Activated CD8-positive, alpha-beta memory T cell treated with anti-CD3 and anti-CD28 coated beads, Interleukin-2, amount 50 U/mL, for 4 hours (primary cell): ENCODE measurements around the gene HACE1.
"Not testable (repeated sequence)": the region's sequence is repeated elsewhere in the genome, so short reads cannot be mapped to it uniquely, and the experiment has no call there.

Source experiments
- DNase-seq: peaks from one replicate; pipeline ENCODE4 v3.0.0-alpha.2; 2020

HACE1 gene, protein sequence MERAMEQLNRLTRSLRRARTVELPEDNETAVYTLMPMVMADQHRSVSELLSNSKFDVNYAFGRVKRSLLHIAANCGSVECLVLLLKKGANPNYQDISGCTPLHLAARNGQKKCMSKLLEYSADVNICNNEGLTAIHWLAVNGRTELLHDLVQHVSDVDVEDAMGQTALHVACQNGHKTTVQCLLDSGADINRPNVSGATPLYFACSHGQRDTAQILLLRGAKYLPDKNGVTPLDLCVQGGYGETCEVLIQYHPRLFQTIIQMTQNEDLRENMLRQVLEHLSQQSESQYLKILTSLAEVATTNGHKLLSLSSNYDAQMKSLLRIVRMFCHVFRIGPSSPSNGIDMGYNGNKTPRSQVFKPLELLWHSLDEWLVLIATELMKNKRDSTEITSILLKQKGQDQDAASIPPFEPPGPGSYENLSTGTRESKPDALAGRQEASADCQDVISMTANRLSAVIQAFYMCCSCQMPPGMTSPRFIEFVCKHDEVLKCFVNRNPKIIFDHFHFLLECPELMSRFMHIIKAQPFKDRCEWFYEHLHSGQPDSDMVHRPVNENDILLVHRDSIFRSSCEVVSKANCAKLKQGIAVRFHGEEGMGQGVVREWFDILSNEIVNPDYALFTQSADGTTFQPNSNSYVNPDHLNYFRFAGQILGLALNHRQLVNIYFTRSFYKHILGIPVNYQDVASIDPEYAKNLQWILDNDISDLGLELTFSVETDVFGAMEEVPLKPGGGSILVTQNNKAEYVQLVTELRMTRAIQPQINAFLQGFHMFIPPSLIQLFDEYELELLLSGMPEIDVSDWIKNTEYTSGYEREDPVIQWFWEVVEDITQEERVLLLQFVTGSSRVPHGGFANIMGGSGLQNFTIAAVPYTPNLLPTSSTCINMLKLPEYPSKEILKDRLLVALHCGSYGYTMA

DNA sequence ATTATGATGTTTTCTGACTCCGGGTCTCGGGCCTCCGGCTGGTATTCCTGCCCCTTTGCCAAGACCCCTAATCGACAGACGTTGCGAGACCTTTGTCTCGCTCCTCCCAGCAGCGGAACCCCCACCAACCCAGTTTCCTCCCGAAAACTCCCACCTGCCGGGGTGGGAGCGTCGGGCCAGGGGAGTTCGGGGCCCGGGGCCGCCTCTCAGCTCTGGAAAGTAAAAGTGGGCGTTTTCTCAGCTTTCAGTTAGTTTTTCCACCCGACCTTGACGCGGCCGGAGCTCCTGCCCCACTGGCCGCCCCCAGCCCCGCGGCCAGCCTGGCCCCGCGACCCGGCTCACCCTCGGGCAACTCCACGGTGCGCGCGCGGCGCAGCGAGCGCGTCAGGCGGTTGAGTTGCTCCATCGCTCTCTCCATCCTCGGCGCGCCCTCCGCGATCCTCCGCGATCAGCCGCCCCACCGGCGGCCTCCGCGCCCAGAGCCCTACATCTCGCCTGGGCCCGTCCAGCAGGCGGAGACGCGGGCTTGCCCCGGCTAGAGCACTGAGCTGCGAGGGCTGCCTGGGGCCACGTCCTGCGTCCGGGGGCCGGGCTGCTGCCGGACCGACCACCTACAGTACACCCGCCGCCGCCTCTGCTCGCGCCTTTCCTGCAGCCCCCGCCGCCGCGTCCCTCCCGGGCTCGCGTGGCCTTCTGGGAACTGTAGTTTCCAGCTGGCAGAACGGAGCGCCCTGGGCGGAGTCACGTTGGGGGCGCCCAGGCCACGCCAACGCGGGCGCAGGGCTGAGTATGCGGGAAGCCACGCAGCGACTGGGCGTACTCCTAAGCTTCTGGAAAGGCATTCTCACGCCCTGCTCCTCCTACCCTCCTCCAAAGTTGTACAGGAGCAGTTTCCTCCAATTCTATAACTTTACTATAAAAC, at the start of gene HACE1:
Gene HACE1 (minus strand): TSS at position 695 of the 922 bp plus-strand sequence. CDS start 277 bp downstream, at position 418.
- peak; percentile 90 for DNase-seq

DNA sequence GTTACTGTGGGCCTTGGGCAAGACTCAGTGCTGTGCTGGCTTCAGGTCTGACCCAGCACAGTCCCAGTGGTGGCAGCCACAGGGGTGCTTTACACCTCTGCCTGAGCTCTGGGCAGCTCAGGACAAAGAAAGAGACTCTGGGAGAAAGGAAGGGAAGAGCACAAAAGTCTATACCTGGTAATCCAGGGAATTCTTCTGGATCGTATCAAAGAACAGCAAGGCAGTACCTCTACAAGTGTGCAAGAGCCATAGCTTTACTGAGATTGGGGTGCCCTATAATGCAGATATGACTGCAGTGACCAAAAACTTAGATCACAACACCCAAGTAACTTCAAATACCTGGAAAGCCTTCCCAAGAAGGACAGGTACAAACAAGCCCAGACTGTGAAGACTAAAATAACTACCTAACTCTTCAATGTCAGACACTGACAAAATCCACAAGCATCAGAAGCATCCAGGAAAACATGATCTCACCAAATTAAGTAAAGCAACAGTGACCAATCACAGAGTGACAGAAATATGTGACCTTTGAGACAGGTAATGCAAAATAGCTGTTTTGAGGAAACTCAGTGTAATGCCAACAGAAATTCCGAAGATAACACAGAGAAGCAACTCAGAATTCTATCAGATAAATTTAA, 49.3 kb upstream of the HACE1 start:
- no peak for DNase-seq

DNA sequence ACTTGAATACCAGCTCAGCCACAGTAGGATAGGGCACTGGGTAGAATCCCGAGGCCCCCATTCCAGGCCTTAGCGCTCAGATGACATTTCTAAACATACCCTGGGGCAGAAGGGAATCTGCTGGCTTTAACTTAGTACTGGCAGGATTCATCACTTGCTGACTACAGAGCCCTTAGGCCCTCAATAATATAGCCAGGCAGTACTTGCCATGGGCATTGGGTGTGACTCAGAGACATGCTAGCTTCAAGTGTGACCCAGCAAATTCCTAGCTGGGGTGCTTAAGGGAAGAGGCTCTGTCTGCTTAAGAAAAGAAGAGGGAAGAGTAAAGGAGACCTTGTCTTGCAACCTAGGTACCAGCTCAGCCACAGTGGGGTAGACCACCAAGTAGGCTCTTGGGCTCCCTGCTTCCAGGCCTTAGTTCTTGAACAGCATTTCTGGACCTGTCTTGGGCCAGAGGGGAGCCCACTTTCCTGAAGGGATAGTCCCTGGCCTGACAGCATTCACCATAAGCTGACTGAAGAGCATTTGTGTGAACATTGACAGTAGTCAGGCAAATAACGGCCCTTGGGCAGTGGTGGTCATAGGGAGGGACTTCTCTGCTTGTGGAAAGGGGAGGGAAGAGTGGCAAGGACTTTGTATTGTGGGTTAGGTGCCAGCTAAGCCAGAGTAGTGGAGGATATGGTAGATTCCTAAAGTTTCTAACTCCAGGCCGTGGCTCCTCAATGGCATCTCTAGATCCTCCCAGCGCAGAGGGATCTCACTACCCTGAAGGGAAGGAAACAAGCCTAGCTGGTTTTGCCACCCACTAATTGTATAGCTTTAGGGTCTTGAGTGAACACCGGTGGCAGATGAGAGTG, 48.5 kb upstream of the HACE1 start:
- no peak for DNase-seq

DNA sequence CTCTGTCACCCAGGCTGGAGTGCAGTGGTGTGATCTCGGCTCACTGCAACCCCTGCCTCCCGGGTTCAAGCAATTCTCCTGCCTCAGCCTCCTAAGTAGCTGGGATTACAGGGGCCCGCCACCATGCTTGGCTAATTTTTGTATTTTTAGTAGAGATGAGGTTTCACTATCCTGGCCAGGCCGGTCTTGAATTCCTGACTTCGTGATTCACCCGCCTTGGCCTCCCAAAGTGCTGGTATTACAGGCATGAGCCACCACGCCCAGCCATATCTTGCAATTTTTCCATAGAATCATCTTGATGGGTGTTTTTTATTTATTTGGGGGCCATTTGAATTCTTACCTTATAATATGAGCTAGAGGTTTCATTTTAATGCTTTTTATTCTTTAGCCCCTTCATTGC, 39.2 kb upstream of the HACE1 start:
- not testable (repeated sequence) for DNase-seq

DNA sequence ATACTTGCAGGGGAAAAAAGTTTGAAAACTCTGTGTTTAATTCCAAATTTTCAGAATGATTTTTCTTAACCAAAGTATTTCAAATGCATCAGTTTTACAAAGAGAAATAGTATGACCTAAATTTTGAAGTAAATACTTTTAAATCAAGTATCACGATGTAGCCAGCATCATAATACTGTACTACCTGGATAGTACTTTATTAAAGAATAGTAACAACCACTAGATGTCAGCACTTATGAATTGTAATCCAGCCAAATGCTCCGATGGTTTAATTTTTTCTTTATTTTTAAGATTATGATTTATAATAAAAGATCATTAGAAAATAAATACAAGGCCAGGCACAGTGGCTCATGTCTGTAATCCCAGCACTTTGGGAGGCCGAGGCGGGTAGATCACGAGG, 37.2 kb upstream of the HACE1 start:
- no peak for DNase-seq

DNA sequence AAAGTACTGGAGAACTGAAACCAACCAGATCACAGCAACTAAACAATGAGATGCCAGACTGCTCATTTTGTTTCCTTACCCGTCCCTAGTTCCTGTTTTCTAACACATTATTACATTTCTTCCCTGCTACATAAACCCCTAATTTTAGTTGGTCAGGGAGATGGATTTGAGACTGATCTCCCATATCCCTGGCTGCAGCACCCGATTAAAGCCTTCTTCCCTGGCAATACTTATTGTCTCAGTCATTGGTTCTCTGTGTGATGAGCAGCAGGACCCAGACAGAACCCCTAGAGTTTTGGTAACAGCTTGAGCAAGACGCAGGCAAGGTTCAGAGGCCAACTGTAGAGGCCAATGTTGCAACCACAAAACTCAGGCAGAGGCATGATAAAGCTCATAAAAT, 28.3 kb upstream of the HACE1 start:
- DNase-seq: no peak

DNA sequence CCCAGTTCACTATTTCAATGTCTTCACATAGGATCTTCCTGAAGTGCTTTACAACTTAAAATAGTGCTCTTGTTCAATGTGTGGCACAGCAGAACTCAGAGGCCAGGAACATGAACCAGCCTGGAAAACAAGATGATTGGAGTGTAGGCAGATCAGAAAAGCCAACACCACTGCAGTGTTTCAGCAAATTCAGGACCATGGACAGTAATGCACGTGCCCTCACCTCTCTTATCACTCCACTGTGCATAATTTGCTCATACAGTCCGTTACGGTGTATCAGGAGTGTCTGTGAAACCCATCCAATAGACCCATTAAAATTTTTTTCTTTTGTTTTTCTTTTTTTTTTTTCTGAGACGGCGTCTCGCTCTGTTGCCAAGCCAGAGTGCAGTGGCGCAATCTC, 27.6 kb upstream of the HACE1 start:
- no peak for DNase-seq

DNA sequence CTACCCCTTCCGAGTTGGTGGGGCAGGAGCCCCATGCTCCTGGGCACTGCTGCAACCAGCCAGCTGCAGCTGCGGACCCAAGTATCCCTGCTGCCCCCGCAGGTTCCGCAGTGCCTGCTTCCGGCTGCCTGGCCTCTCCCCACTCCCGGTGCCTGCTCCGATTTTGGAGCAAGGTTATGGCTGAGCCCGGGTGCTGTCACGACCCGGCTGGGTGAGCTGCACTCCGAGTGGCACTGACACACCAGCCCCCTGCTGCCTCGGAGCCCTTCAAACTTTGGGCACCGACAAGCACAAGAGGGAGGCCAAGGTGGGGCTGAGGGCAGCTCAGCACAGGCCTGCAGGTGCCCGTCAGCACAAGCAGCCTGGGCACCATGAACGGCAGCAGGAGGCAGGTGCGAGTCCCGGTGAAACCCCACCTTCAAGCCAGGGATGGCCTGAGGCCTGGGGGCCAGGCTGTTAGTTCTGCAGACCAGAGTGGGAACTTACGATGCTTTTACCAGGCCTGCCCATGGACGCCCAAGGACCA, 25.9 kb upstream of the HACE1 start:
- DNase-seq: no peak

DNA sequence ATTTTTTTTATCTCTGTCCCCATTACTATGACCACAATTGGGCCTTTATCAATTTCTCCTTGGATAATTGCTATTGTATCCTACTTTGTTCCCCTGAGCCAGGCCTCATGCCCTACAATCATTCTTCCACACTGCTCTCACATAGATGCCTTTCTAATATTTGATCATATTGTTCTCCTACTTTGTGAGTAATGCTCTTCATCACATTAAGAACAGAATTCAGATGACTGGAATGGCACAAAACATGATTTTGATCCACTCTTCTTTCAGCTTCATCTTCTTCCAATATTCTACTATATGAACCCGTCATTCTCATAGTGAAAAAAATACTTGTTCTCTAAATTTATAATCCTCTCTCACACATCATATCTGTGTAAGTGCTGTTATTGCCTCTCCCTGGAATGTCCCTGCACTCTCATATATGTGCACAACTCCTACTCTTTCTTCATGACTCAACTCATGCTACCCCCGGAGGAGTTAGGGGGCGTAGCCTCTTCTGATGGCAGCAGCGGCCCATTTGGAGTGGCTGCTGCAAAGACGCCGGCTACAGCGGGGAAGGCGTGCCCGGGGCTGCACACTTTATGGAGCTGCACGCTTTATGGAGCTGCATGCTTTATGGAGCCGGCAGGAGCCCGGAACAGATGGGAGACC, 25.3 kb upstream of the HACE1 start:
- no peak for DNase-seq

DNA sequence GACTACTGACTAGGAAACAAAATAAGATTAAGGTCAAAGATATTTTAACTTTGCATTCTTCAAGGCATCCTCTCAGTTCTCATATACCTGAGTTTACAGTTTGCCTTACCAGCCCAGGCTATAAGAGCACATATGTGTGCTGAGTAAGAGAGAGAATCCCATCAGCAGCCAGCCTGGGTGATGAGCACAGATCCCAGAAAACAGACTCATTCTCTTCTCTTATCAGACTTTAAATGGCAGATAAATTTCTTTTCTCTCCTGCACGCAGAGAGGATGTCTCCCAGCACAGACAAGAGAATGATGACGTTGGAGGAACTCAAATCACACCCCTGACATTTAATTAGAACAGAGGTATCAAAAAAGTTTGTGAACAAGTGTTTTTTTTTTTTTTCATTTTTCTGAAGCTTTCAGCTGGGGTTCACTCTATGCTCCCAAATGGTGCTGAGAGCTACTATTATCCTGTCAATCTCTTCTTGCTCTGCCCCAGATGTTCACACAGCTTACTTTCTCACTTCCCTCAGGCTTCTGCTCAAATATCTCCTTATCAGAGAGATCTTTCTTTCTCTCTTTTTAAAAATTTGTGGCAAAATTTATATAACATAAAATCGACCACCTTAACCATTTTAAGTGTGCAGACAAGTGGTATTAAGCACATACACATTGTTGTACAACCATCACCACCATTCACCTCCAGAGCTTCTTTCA, 22.4 kb upstream of the HACE1 start:
- no peak for DNase-seq

DNA sequence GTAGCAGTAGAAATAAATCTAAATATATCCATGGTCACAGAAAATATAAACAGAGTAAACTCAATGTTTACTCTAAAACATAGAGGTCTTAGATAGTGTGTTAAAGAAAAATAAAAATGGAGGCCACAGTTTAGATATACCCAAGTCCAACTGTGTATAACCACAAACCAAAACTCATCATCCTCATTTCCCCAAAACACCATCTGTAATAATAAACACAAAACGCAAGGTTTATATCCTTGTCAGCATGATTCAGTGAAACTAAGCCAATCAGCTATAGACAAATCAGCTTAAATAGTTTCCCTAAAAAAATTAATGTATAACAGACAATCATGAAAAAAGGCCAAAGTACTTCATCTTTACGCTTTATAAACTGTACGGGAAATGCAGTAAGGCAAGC, 2.7 kb upstream of the HACE1 start:
- no peak for DNase-seq

DNA sequence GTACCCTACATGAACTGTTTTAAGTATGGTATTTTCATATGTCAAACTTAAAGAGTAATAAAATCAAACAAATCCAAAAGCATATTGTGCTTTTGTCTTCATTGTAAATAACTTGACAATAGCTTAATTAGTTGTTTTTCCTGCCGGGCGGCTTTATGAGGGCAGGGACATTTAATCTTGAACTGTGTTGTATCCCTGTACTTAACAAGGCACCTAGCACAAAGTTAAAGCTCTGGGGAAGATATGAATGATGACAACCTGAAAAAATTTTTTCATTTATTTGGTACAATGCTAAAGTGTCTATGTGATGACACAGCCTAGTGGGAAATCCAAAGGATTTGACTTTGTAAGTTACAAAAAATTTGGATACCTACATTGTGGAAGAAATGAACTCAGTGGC, 502 bp upstream of the HACE1 start:
- DNase-seq: no peak

DNA sequence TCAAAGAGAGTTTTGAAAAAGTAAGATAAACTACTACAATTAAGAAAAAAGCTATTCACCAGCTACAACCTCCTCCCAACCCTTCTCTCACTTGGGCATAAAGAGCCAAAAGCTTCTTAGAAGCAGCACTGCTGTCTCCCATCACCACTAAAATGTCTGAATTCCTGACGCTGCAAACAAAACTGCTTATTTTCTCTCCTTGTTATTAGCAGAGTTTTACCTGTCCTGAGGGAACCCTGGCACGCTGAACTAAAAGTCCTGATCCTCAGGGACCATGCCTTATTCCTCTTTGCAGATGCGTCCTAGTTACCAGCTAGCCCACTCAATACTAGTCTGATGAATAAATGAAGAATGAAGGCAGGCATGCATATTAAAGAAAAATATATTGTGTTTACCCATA, 1.1 kb downstream of the HACE1 start:
- no peak for DNase-seq

DNA sequence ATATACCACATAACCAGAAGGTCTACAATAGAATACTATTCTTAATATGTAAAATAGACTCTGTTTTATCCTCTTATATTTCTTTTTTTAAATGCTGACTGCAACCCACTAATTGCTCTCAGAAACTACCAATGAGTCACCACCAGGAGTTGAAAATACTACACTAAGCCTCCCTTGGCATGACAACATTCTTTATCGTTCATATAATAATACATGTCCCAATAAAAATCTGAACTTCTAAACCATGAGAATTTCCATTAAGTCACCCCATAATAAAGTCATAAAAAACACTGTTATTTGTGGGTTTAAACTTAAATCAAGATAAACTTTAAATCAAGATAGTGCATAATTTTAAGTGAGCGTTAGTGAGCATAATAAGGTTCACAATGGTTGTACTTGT, 4.2 kb downstream of the HACE1 start:
- no peak for DNase-seq

DNA sequence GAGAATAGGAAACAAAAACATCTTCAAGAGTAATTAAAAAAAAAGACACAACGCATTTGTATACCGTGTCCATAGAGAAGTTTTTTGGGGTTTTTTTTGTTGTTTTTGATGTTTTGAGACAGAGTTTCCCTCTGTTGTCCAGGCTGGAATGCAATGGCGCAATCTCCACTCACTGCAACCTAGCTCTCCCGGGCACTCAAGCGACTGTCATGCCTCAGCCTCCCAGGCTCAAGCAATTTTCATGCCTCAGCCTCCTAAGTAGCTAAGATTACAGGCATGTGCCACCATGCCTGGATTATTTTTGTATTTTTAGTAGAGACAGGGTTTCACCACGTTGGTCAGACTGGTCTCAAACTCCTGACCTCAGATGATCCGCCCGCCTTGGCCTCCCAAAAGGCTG, 12.0 kb downstream of the HACE1 start:
- DNase-seq: not testable (repeated sequence)

DNA sequence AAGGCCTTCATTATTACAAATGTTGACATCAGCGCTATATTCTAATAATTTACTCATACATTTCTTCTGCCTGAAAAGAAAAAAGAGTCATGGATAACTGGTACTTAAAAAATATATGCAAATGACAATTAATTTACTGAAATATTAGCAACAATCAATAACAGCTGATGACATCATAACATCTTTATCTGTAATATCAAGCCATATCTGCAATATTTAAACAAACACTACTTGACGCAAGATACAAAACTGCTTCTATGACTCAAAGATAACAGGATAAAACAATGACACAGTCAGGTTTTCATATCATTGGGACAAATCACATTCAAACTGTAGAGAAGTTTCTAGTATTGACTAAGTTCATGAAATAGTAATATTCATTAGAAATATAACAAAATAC, 16.5 kb downstream of the HACE1 start:
- no peak for DNase-seq

DNA sequence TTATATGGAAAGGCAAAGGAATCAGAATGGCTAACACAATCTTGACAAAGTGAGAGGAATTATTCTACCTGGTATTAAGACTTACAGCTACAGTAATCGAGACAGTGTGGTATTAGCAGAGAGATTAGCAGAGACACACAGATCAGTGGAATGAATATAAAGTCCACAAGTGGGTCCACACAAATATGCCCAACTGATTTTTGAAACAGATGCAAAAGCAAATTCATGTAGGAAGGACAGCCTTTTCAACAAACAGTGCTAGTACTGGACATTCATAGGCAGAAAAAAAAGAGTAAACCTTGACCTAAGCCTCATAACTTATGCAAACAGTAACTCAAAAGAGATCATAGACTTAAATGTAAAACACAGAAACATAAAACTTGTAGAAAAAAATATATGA, 22.6 kb downstream of the HACE1 start:
- DNase-seq: no peak

DNA sequence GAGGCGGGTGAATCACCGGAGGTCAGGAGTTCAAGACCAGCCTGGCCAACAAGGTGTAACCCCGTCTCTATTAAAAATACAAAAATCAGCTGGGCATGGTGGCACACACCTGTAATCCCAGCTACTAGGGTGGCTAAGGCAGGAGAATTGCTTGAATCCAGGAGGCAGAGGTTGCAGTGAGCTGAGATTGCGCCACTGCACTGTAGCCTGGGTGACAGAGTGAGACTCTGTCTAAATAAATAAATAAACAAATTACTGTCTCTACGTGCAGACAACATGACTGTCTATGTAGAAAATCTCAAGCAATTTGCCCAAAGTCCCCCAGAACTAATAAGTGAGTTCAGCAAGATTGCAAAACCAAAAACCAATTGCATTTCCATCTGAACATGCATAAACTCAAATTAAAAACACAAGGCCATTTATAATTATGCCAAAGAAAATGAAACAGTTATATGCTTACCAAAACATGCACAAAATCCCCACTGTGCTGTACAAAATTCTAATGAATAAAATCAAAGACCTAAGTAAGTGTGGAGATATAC, 23.2 kb downstream of the HACE1 start:
- DNase-seq: not testable (repeated sequence)

DNA sequence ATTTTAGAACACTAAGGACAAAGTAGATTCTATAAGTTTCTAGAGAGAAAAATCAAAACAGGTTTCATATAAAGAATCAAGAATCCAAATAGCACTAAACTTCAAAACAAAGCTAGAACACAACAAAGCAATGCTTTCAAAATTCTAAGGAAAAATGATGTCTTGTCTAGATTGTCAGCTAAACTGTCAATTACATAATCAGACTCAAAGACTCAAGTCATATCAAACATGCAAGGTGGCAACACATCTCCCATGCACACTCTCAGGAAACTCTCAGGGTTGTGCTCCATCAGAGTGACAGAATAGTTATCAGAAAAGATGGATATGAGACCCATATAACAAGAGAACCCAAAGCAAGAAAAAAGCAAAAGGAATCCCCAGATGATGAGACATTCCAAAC, 23.9 kb downstream of the HACE1 start:
- no peak for DNase-seq
